ENCODE measurements around the gene TNPO3. TPM values are rescaled to one million over a fixed set of nuclear protein-coding genes. Genes with fewer than 3 reads are reported as not detected.

TNPO3 gene
- polyA plus RNA-seq, 1 donor from 2014 or later: 47.7 TPM

DNA sequence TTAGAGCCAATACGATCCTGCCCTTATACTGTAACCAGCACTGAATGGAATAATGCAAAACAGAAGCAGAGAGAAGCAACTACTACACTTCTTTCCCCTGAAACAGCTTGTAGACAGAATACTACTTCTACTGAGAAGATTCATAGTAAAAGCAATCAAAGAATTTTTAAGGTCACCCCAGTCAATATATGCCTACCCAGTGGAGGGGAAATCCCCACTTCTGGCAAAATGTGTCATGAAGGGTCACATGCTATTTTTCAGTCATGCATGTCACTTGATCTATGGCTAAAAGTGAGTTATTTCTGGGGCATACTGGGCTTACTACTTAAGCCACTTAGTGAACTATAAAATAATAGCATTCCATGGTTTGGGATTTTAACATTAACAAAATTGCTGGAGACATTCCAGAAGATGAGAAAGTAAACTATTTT lies 91.6 kb downstream of the TNPO3 start:
- Histone ChIP-seq H2AFZ (ENCODE audit: low read depth, low read length) (no peak overlapping the region), H3K9me2 (ENCODE audit: insufficient read depth, low read length) (no peaks in the 10 kb centered on the region), H3K4me2 (ENCODE audit: low read length) (no peak overlapping the region), H3F3A (ENCODE audit: insufficient read depth, low read length, poor library complexity, severe bottlenecking) (no peaks in the 10 kb centered on the region), H4K20me1 (ENCODE audit: insufficient read depth) (no peaks in the 10 kb centered on the region), H3K4me3 (ENCODE audit: low read length) (no peak overlapping the region), H3K79me2 (replicated peaks; ENCODE audit: insufficient read depth, low read length) (no peaks in the 10 kb centered on the region), H3K9me3 (ENCODE audit: low read length) (no peaks in the 10 kb centered on the region), H3K9ac (ENCODE audit: low read length) (no peak overlapping the region), H3K36me3 (ENCODE audit: insufficient read depth, low read length) (peaks cover 13% of the 10 kb centered on the region), H3K27me3 (ENCODE audit: insufficient read depth, low read depth, low read length) (no peaks in the 10 kb centered on the region), H3K27ac (ENCODE audit: low read length) (no peak overlapping the region)
- TF ChIP-seq MXI1 (conservative IDR thresholded peaks at IDR 0.05; ENCODE audit: poor library complexity, severe bottlenecking): no peak
- TF ChIP-seq TAF1 (IDR thresholded peaks at IDR 0.05; ENCODE audit: low read depth): no peak
- TF ChIP-seq, protein P1, sequence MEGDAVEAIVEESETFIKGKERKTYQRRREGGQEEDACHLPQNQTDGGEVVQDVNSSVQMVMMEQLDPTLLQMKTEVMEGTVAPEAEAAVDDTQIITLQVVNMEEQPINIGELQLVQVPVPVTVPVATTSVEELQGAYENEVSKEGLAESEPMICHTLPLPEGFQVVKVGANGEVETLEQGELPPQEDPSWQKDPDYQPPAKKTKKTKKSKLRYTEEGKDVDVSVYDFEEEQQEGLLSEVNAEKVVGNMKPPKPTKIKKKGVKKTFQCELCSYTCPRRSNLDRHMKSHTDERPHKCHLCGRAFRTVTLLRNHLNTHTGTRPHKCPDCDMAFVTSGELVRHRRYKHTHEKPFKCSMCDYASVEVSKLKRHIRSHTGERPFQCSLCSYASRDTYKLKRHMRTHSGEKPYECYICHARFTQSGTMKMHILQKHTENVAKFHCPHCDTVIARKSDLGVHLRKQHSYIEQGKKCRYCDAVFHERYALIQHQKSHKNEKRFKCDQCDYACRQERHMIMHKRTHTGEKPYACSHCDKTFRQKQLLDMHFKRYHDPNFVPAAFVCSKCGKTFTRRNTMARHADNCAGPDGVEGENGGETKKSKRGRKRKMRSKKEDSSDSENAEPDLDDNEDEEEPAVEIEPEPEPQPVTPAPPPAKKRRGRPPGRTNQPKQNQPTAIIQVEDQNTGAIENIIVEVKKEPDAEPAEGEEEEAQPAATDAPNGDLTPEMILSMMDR (IDR thresholded peaks at IDR 0.05; ENCODE audit: poor library complexity, severe bottlenecking): no peak
- no peak for TF ChIP-seq EZH2 (IDR thresholded peaks at IDR 0.05; ENCODE audit: borderline replicate concordance, insufficient read depth, low read length, poor library complexity, severe bottlenecking)
- TF ChIP-seq, protein P2, sequence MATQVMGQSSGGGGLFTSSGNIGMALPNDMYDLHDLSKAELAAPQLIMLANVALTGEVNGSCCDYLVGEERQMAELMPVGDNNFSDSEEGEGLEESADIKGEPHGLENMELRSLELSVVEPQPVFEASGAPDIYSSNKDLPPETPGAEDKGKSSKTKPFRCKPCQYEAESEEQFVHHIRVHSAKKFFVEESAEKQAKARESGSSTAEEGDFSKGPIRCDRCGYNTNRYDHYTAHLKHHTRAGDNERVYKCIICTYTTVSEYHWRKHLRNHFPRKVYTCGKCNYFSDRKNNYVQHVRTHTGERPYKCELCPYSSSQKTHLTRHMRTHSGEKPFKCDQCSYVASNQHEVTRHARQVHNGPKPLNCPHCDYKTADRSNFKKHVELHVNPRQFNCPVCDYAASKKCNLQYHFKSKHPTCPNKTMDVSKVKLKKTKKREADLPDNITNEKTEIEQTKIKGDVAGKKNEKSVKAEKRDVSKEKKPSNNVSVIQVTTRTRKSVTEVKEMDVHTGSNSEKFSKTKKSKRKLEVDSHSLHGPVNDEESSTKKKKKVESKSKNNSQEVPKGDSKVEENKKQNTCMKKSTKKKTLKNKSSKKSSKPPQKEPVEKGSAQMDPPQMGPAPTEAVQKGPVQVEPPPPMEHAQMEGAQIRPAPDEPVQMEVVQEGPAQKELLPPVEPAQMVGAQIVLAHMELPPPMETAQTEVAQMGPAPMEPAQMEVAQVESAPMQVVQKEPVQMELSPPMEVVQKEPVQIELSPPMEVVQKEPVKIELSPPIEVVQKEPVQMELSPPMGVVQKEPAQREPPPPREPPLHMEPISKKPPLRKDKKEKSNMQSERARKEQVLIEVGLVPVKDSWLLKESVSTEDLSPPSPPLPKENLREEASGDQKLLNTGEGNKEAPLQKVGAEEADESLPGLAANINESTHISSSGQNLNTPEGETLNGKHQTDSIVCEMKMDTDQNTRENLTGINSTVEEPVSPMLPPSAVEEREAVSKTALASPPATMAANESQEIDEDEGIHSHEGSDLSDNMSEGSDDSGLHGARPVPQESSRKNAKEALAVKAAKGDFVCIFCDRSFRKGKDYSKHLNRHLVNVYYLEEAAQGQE (IDR thresholded peaks at IDR 0.05; ENCODE audit: borderline replicate concordance): no peak
- TF ChIP-seq SMC3 (conservative IDR thresholded peaks at IDR 0.05; ENCODE audit: poor library complexity): no peak
- no peak for TF ChIP-seq POLR2AphosphoS5 (IDR thresholded peaks at IDR 0.05)
- TF ChIP-seq EP300 (conservative IDR thresholded peaks at IDR 0.05; ENCODE audit: poor library complexity, severe bottlenecking): no peak

GRCh38 chr7:128962899-128963298 lies 92.0 kb downstream of the TNPO3 start:
- Histone ChIP-seq H3K4me3 (ENCODE audit: low read length) (no peak overlapping the region), H3K79me2 (replicated peaks; ENCODE audit: insufficient read depth, low read length) (no peaks in the 10 kb centered on the region), H3K9me3 (ENCODE audit: low read length) (no peaks in the 10 kb centered on the region), H3K36me3 (ENCODE audit: insufficient read depth, low read length) (peaks cover 13% of the 10 kb centered on the region), H2AFZ (ENCODE audit: low read depth, low read length) (no peak overlapping the region), H3K27me3 (ENCODE audit: insufficient read depth, low read depth, low read length) (no peaks in the 10 kb centered on the region), H3K9me2 (ENCODE audit: insufficient read depth, low read length) (no peaks in the 10 kb centered on the region), H3K4me2 (ENCODE audit: low read length) (no peak overlapping the region), H3K9ac (ENCODE audit: low read length) (no peak overlapping the region), H3K27ac (ENCODE audit: low read length) (no peak overlapping the region), H4K20me1 (ENCODE audit: insufficient read depth) (no peaks in the 10 kb centered on the region), H3F3A (ENCODE audit: insufficient read depth, low read length, poor library complexity, severe bottlenecking) (no peaks in the 10 kb centered on the region)
- TF ChIP-seq POLR2AphosphoS5 (IDR thresholded peaks at IDR 0.05) (no peak), RAD21 (conservative IDR thresholded peaks at IDR 0.05) (no peak), EP300 (conservative IDR thresholded peaks at IDR 0.05; ENCODE audit: poor library complexity, severe bottlenecking) (no peak), TAF1 (IDR thresholded peaks at IDR 0.05; ENCODE audit: low read depth) (no peak), EZH2 (IDR thresholded peaks at IDR 0.05; ENCODE audit: borderline replicate concordance, insufficient read depth, low read length, poor library complexity, severe bottlenecking) (no peak), SMC3 (conservative IDR thresholded peaks at IDR 0.05; ENCODE audit: poor library complexity) (no peak), MXI1 (conservative IDR thresholded peaks at IDR 0.05; ENCODE audit: poor library complexity, severe bottlenecking) (no peak)
- TF ChIP-seq, protein P1 (IDR thresholded peaks at IDR 0.05; ENCODE audit: poor library complexity, severe bottlenecking): no peak
- TF ChIP-seq, protein P2 (IDR thresholded peaks at IDR 0.05; ENCODE audit: borderline replicate concordance): no peak

All from neural cell (in vitro differentiated cells).